Loucy (cell line): ENCODE measurements around the gene SCYL3.
"Not testable (repeated sequence)": the region's sequence is repeated elsewhere in the genome, so short reads cannot be mapped to it uniquely, and the experiment has no call there.

ENCODE experiments used
- CTCF ChIP-seq: fragments of 200-600 bp; sonication (generic); conservative IDR thresholded peaks from 2 replicates; pipeline ENCODE4 v1.5.1; 2014; ENCODE audit warnings: mild to moderate bottlenecking, antibody characterized with exemption, low read length
- EZH2phosphoT487 ChIP-seq: fragments of 200-600 bp; IDR thresholded peaks from 2 replicates; pipeline ENCODE4 v1.6.1; 2018; ENCODE audit warnings: antibody characterized with exemption, mild to moderate bottlenecking, moderate library complexity, borderline replicate concordance

DNA sequence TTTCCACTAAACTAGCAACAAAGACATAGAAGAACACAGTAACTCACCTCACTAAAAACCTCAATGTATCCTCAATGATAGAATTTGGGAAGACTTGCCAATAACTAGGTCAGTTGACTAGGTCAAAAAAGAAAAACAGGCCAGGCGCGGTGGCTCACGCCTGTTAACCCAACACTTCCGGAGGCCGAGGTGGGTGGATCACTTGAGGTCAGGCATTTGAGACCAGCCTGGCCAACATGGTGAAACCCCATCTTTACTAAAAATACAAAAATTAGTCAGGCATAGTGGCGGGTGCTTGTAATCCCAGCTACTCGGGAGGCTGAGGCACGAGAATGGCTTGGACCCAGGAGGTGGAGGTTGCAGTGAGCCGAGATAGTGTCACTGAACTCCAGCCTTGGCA, 24.5 kb upstream of the SCYL3 start:
- not testable (repeated sequence) for TF ChIP-seq CTCF, EZH2phosphoT487
